NCI-H146 treated with DMSO at 0.1 percent for 48 hours (cell line): ENCODE data around the gene METTL17.

Experiments used
- DNase-seq: peaks from one replicate; lab custom pipeline; 2025; ENCODE audit not compliant: unreplicated experiment; lab: John Stamatoyannopoulos, UW

The METTL17 gene

GRCh38 chr14:21041676-21042433 is 52.1 kb downstream of the METTL17 start, which contains the start of gene RNASE7:
TSS of gene RNASE7 (plus strand) at chr14:21042362. CDS start at chr14:21042993, 631 bp downstream.
- DNase-seq, result no peak

DNA sequence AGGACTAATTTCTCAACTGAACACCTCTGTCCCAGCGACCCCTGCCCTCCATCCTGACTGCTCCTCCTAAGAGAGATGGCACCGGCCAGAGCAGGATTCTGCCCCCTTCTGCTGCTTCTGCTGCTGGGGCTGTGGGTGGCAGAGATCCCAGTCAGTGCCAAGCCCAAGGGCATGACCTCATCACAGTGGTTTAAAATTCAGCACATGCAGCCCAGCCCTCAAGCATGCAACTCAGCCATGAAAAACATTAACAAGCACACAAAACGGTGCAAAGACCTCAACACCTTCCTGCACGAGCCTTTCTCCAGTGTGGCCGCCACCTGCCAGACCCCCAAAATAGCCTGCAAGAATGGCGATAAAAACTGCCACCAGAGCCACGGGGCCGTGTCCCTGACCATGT is 53.1 kb downstream of the METTL17 start:
- no peak for DNase-seq

GRCh38 chr14:21043387-21043973 is 53.7 kb downstream of the METTL17 start:
- no peak for DNase-seq

DNA sequence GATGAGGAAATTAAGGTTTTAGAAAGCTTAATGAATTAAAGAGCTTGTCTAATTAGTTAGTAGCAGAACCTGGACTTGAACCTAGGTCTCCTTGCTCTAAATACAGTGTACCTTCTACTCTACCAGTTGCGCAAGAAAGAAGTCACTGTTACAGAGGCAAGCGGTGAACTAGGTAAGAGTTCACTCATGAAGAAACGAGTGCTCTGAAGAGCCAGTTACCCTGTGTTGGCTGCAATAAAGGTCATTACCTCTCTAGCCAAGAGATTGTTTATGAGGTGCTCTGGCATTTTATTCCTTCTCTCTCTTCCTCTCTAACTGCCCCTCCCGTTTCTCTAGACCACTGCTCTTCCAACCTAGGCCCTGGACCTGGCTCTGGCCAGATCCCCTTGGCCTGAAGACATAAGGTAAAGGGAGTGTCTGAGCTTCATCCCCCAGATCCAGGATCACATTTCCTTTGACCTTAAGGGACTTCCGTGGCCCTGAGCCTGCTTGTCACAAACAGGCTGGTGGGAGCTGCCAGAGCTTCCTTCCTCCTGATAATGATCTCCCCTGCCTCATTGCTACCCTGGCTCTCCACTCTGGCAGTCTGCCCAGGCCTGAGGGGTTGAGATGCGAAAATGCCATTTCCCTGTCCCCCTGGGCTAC is 54.3 kb downstream of the METTL17 start:
- no peak for DNase-seq
